ENCODE data around the gene NMNAT2. TPM values are rescaled to one million over a fixed set of nuclear protein-coding genes. Genes with fewer than 3 reads are reported as not detected.

NMNAT2 gene
- total and polyA plus RNA-seq, 5 donors from 2014 or later: not detected

GRCh38 chr1:183247484-183247883 lies 170.7 kb downstream of the NMNAT2 start:
- peaks cover 13% of the 10 kb centered on the region for H3K27me3 Mint-ChIP-seq
- Histone ChIP-seq H3K27me3 (ENCODE audit: control insufficient read depth, insufficient read depth, low read length) (peaks cover 2% of the 10 kb centered on the region), H3K36me3 (ENCODE audit: control insufficient read depth, insufficient read depth, low read length) (no peaks in the 10 kb centered on the region), H3K4me1 (ENCODE audit: control insufficient read depth, insufficient read depth, low read length, poor library complexity, severe bottlenecking) (no peaks in the 10 kb centered on the region), H3K9me3 (ENCODE audit: control insufficient read depth in 2 of 2, low read length in 2 of 2) (no peaks in the 10 kb centered on the region), H3K4me3 (ENCODE audit: low read depth, low read length) (no peak overlapping the region), H3K27ac (ENCODE audit: insufficient read depth, low read length, poor library complexity, severe bottlenecking) (no peak overlapping the region)
- H3K4me1 Mint-ChIP-seq: no peaks in the 10 kb centered on the region
- H3K36me3 Mint-ChIP-seq: no peaks in the 10 kb centered on the region
- no peak for ATAC-seq (ENCODE audit: low read depth in 2 of 2)
- peaks cover 0 to 4% (median 0%) of the 10 kb centered on the region in 7 donors for H3K9me3 Mint-ChIP-seq
- H3K4me3 Mint-ChIP-seq: no peak overlapping the region
- DNase-seq: no peak
- peak overlapping the region in 1 of 3 donors; percentile 50 for H3K27ac Mint-ChIP-seq

- H3K9me3 Mint-ChIP-seq: peaks cover 0 to 4% (median 0%) of the 10 kb centered on the region in 7 donors
- H3K4me1 ChIP-seq (ENCODE audit: control insufficient read depth, insufficient read depth, low read length, poor library complexity, severe bottlenecking): no peaks in the 10 kb centered on the region
- peaks cover 2% of the 10 kb centered on the region for H3K27me3 ChIP-seq (ENCODE audit: control insufficient read depth, insufficient read depth, low read length)
- no peak for DNase-seq
- H3K36me3 ChIP-seq (ENCODE audit: control insufficient read depth, insufficient read depth, low read length): no peaks in the 10 kb centered on the region
- no peaks in the 10 kb centered on the region for H3K36me3 Mint-ChIP-seq
- H3K9me3 ChIP-seq (ENCODE audit: control insufficient read depth in 2 of 2, low read length in 2 of 2): no peaks in the 10 kb centered on the region
- peak overlapping the region in 1 of 3 donors; percentile 50 for H3K27ac Mint-ChIP-seq
- peaks cover 13% of the 10 kb centered on the region for H3K27me3 Mint-ChIP-seq
- no peak for ATAC-seq (ENCODE audit: low read depth in 2 of 2)
- H3K27ac ChIP-seq (ENCODE audit: insufficient read depth, low read length, poor library complexity, severe bottlenecking): no peak overlapping the region
- H3K4me3 Mint-ChIP-seq: no peak overlapping the region
- H3K4me1 Mint-ChIP-seq: no peaks in the 10 kb centered on the region
- H3K4me3 ChIP-seq (ENCODE audit: low read depth, low read length): no peak overlapping the region
These were observed 171.1 kb downstream of the NMNAT2 start for GRCh38 chr1:183247066-183247465.

GRCh38 chr1:183246436-183246835 lies 171.7 kb downstream of the NMNAT2 start:
- Histone ChIP-seq H3K9me3 (ENCODE audit: control insufficient read depth in 2 of 2, low read length in 2 of 2) (no peaks in the 10 kb centered on the region), H3K4me1 (ENCODE audit: control insufficient read depth, insufficient read depth, low read length, poor library complexity, severe bottlenecking) (no peaks in the 10 kb centered on the region), H3K27ac (ENCODE audit: insufficient read depth, low read length, poor library complexity, severe bottlenecking) (no peak overlapping the region), H3K27me3 (ENCODE audit: control insufficient read depth, insufficient read depth, low read length) (peaks cover 2% of the 10 kb centered on the region), H3K36me3 (ENCODE audit: control insufficient read depth, insufficient read depth, low read length) (no peaks in the 10 kb centered on the region), H3K4me3 (ENCODE audit: low read depth, low read length) (no peak overlapping the region)
- Mint-ChIP-seq H3K9me3 (peaks cover 0 to 4% (median 0%) of the 10 kb centered on the region in 7 donors), H3K27me3 (peaks cover 13% of the 10 kb centered on the region), H3K36me3 (no peaks in the 10 kb centered on the region), H3K4me3 (no peak overlapping the region), H3K4me1 (no peaks in the 10 kb centered on the region), H3K27ac (no peak overlapping the region)
- DNase-seq (no peak), ATAC-seq (ENCODE audit: low read depth in 2 of 2) (no peak)

GRCh38 chr1:183245357-183245756 lies 172.8 kb downstream of the NMNAT2 start:
- ATAC-seq (ENCODE audit: low read depth in 2 of 2) (no peak), DNase-seq (no peak)
- H3K9me3 ChIP-seq (ENCODE audit: control insufficient read depth in 2 of 2, low read length in 2 of 2): no peaks in the 10 kb centered on the region
- peaks cover 2% of the 10 kb centered on the region for H3K27me3 ChIP-seq (ENCODE audit: control insufficient read depth, insufficient read depth, low read length)
- Mint-ChIP-seq H3K4me3 (no peak overlapping the region), H3K27ac (no peak overlapping the region), H3K4me1 (no peaks in the 10 kb centered on the region), H3K36me3 (no peaks in the 10 kb centered on the region), H3K27me3 (peaks cover 17% of the 10 kb centered on the region), H3K9me3 (peaks cover 0 to 4% (median 0%) of the 10 kb centered on the region in 7 donors)
- H3K4me1 ChIP-seq (ENCODE audit: control insufficient read depth, insufficient read depth, low read length, poor library complexity, severe bottlenecking): no peaks in the 10 kb centered on the region
- H3K36me3 ChIP-seq (ENCODE audit: control insufficient read depth, insufficient read depth, low read length): no peaks in the 10 kb centered on the region
- no peak overlapping the region for H3K27ac ChIP-seq (ENCODE audit: insufficient read depth, low read length, poor library complexity, severe bottlenecking)
- H3K4me3 ChIP-seq (ENCODE audit: low read depth, low read length): no peak overlapping the region

GRCh38 chr1:183244466-183244865 lies 173.7 kb downstream of the NMNAT2 start:
- Mint-ChIP-seq H3K4me1 (no peaks in the 10 kb centered on the region), H3K9me3 (peaks cover 0 to 1% (median 0%) of the 10 kb centered on the region in 7 donors), H3K27me3 (peaks cover 18% of the 10 kb centered on the region), H3K27ac (no peak overlapping the region), H3K4me3 (no peak overlapping the region), H3K36me3 (no peaks in the 10 kb centered on the region)
- Histone ChIP-seq H3K27ac (ENCODE audit: insufficient read depth, low read length, poor library complexity, severe bottlenecking) (no peak overlapping the region), H3K4me1 (ENCODE audit: control insufficient read depth, insufficient read depth, low read length, poor library complexity, severe bottlenecking) (no peaks in the 10 kb centered on the region), H3K27me3 (ENCODE audit: control insufficient read depth, insufficient read depth, low read length) (peaks cover 2% of the 10 kb centered on the region), H3K9me3 (ENCODE audit: control insufficient read depth in 2 of 2, low read length in 2 of 2) (no peaks in the 10 kb centered on the region), H3K4me3 (ENCODE audit: low read depth, low read length) (no peak overlapping the region), H3K36me3 (ENCODE audit: control insufficient read depth, insufficient read depth, low read length) (no peaks in the 10 kb centered on the region)
- ATAC-seq (ENCODE audit: low read depth in 2 of 2): no peak
- no peak for DNase-seq

- Mint-ChIP-seq H3K4me1 (no peaks in the 10 kb centered on the region), H3K4me3 (peak overlapping the region in 1 of 4 donors; percentile 38), H3K27me3 (peaks cover 18% of the 10 kb centered on the region), H3K27ac (no peak overlapping the region), H3K9me3 (no peaks in the 10 kb centered on the region), H3K36me3 (no peaks in the 10 kb centered on the region)
- Histone ChIP-seq H3K27ac (ENCODE audit: insufficient read depth, low read length, poor library complexity, severe bottlenecking) (no peak overlapping the region), H3K4me1 (ENCODE audit: control insufficient read depth, insufficient read depth, low read length, poor library complexity, severe bottlenecking) (no peaks in the 10 kb centered on the region), H3K36me3 (ENCODE audit: control insufficient read depth, insufficient read depth, low read length) (no peaks in the 10 kb centered on the region), H3K4me3 (ENCODE audit: low read depth, low read length) (no peak overlapping the region), H3K27me3 (ENCODE audit: control insufficient read depth, insufficient read depth, low read length) (peaks cover 2% of the 10 kb centered on the region), H3K9me3 (ENCODE audit: control insufficient read depth in 2 of 2, low read length in 2 of 2) (no peaks in the 10 kb centered on the region)
- no peak for DNase-seq
- no peak for ATAC-seq (ENCODE audit: low read depth in 2 of 2)
These were observed 174.8 kb downstream of the NMNAT2 start for GRCh38 chr1:183243161-183244050.

- Mint-ChIP-seq H3K4me1 (no peaks in the 10 kb centered on the region), H3K4me3 (no peak overlapping the region), H3K27me3 (peaks cover 18% of the 10 kb centered on the region), H3K36me3 (no peaks in the 10 kb centered on the region), H3K9me3 (no peaks in the 10 kb centered on the region), H3K27ac (no peak overlapping the region)
- Histone ChIP-seq H3K4me3 (ENCODE audit: low read depth, low read length) (no peak overlapping the region), H3K27ac (ENCODE audit: insufficient read depth, low read length, poor library complexity, severe bottlenecking) (no peak overlapping the region), H3K27me3 (ENCODE audit: control insufficient read depth, insufficient read depth, low read length) (peaks cover 2% of the 10 kb centered on the region), H3K4me1 (ENCODE audit: control insufficient read depth, insufficient read depth, low read length, poor library complexity, severe bottlenecking) (no peaks in the 10 kb centered on the region), H3K36me3 (ENCODE audit: control insufficient read depth, insufficient read depth, low read length) (no peaks in the 10 kb centered on the region), H3K9me3 (ENCODE audit: control insufficient read depth in 2 of 2, low read length in 2 of 2) (no peaks in the 10 kb centered on the region)
- ATAC-seq (ENCODE audit: low read depth in 2 of 2) (no peak), DNase-seq (no peak)
These were observed 175.6 kb downstream of the NMNAT2 start for GRCh38 chr1:183242556-183242955.

- H3K4me3 Mint-ChIP-seq: no peak overlapping the region
- no peaks in the 10 kb centered on the region for H3K4me1 Mint-ChIP-seq
- ATAC-seq (ENCODE audit: low read depth in 2 of 2) (no peak), DNase-seq (no peak)
- no peak overlapping the region for H3K4me3 ChIP-seq (ENCODE audit: low read depth, low read length)
- H3K9me3 ChIP-seq (ENCODE audit: control insufficient read depth in 2 of 2, low read length in 2 of 2): no peaks in the 10 kb centered on the region
- H3K4me1 ChIP-seq (ENCODE audit: control insufficient read depth, insufficient read depth, low read length, poor library complexity, severe bottlenecking): no peaks in the 10 kb centered on the region
- peaks cover 16% of the 10 kb centered on the region for H3K27me3 Mint-ChIP-seq
- no peak overlapping the region for H3K27ac ChIP-seq (ENCODE audit: insufficient read depth, low read length, poor library complexity, severe bottlenecking)
- H3K27ac Mint-ChIP-seq: no peak overlapping the region
- no peaks in the 10 kb centered on the region for H3K36me3 ChIP-seq (ENCODE audit: control insufficient read depth, insufficient read depth, low read length)
- H3K9me3 Mint-ChIP-seq: no peaks in the 10 kb centered on the region
- no peaks in the 10 kb centered on the region for H3K36me3 Mint-ChIP-seq
- peaks cover 2% of the 10 kb centered on the region for H3K27me3 ChIP-seq (ENCODE audit: control insufficient read depth, insufficient read depth, low read length)
These were observed 176.7 kb downstream of the NMNAT2 start for GRCh38 chr1:183241471-183241870.

All from CD4-positive, CD25-positive, alpha-beta regulatory T cell (primary cell).